K562 (cell line): ENCODE data around the gene ZNF564.

Experiments used
- NRF1 ChIP-seq, 2 experiments: fragments of 450-650 bp; IDR thresholded peaks in 1 of 2; conservative IDR thresholded peaks in 1 of 2; 2 replicates each; pipeline ENCODE4 v1.6.1; 2014; ENCODE audit warnings: mild to moderate bottlenecking in 2 of 2
- POLR2A ChIP-seq: fragments of 450-650 bp; conservative IDR thresholded peaks from 2 replicates; pipeline ENCODE4 v1.6.1; 2016
- RBM34 ChIP-seq: fragments of 200-400 bp; formaldehyde crosslinking; IDR thresholded peaks from 2 replicates; pipeline ENCODE4 v1.6.1; 2018; ENCODE audit warnings: low read length, borderline replicate concordance; ENCODE audit not compliant: insufficient read depth
- ZNF143 ChIP-seq: sonication (generic); formaldehyde crosslinking; IDR thresholded peaks from 2 replicates; pipeline ENCODE4 v1.9.0; 2022; ENCODE audit warnings: mild to moderate bottlenecking, missing genetic modification reagents
- ZNF23 ChIP-seq: fragments of 250-450 bp; sonication (Bioruptor Pico); IDR thresholded peaks from 2 replicates; pipeline ENCODE4 v1.4.0; 2020; ENCODE audit warnings: mild to moderate bottlenecking
- TF ChIP-seq, protein P1 (sequence below), 3 experiments: IDR thresholded peaks in 2 of 3; conservative IDR thresholded peaks in 1 of 3; 2 replicates each; pipeline ENCODE4 v1.5.1; 2011 to 2012; ENCODE audit warnings: low read length in 3 of 3, mild to moderate bottlenecking in 3 of 3, control low read depth in 2 of 3, improper control_type of control experiment in 1 of 3, inconsistent platforms in 1 of 3, low read depth in 1 of 3, mixed read lengths in 1 of 3, moderate library complexity in 1 of 3; ENCODE audit not compliant: insufficient read depth in 2 of 3

DNA sequence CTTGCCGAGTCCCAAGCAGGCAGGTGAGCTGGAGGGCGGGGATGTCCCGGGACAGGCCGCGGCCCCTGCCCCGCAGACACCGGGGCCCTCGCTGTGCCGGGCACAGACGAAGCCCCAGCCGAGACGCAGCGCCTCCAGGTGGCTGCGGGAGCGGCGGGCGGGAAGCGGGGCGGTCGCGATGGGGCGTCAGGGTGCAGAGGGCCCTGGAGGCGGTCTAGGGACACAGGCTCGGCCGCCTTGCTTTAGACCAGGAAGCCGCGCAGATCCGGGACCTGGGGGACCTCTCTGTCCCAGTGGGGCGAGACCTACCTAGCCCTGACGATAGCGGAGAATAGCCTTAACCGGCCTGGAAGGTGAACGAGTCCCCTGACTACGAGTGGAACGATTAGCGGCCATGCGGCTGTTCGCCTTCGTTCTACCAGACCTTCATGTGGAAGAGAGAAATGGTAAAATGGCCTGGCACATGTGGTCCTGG is 4.2 kb upstream of the ZNF564 start:
- TF ChIP-seq, protein P1, sequence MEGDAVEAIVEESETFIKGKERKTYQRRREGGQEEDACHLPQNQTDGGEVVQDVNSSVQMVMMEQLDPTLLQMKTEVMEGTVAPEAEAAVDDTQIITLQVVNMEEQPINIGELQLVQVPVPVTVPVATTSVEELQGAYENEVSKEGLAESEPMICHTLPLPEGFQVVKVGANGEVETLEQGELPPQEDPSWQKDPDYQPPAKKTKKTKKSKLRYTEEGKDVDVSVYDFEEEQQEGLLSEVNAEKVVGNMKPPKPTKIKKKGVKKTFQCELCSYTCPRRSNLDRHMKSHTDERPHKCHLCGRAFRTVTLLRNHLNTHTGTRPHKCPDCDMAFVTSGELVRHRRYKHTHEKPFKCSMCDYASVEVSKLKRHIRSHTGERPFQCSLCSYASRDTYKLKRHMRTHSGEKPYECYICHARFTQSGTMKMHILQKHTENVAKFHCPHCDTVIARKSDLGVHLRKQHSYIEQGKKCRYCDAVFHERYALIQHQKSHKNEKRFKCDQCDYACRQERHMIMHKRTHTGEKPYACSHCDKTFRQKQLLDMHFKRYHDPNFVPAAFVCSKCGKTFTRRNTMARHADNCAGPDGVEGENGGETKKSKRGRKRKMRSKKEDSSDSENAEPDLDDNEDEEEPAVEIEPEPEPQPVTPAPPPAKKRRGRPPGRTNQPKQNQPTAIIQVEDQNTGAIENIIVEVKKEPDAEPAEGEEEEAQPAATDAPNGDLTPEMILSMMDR (IDR thresholded peaks at IDR 0.05 in 2 of 3, conservative IDR thresholded peaks at IDR 0.05 in 1 of 3; ENCODE audit: insufficient read depth in 2 of 3, low read depth in 1 of 3, low read length in 3 of 3) = no peak
- TF ChIP-seq ZNF143 (CRISPR knock-in tag) (no peak), RBM34 (no peak), ZNF23 (CRISPR knock-in tag) (no peak), NRF1 (conservative IDR thresholded peaks at IDR 0.05 in 1 of 2, IDR thresholded peaks at IDR 0.05 in 1 of 2) (no peak), POLR2A (no peak)
